GM21529 (cell line): ENCODE data around the gene NOXO1.

Source experiments
- ATAC-seq: cut with Tn5 transposase; IDR thresholded peaks from one replicate; pipeline ENCODE4 v1.9.1; 2021; ENCODE audit not compliant: unreplicated experiment

Gene NOXO1

GRCh38 chr16:1980030-1980769 lies 1.1 kb downstream of the NOXO1 start:
- no peak for ATAC-seq

- no peak for ATAC-seq
These were observed 1.8 kb downstream of the NOXO1 start for GRCh38 chr16:1979271-1980029.

GRCh38 chr16:1978476-1979120 lies 2.7 kb downstream of the NOXO1 start:
- ATAC-seq = no peak

- no peak for ATAC-seq
These were observed 3.4 kb downstream of the NOXO1 start for GRCh38 chr16:1977875-1978268.

GRCh38 chr16:1976951-1977874 lies 4.1 kb downstream of the NOXO1 start:
- no peak for ATAC-seq

- no peak for ATAC-seq
These were observed 5.1 kb downstream of the NOXO1 start for GRCh38 chr16:1976216-1976520.

- ATAC-seq = no peak
These were observed 5.6 kb downstream of the NOXO1 start for GRCh38 chr16:1975432-1976215.

GRCh38 chr16:1974157-1975070 lies 6.9 kb downstream of the NOXO1 start:
- no peak for ATAC-seq

GRCh38 chr16:1973461-1974156 lies 7.7 kb downstream of the NOXO1 start:
- no peak for ATAC-seq

- ATAC-seq = no peak
These were observed 8.8 kb downstream of the NOXO1 start for GRCh38 chr16:1972490-1972877.

GRCh38 chr16:1971796-1972489 lies 9.3 kb downstream of the NOXO1 start, which contains the start of gene TBL3:
Gene TBL3 (plus strand): TSS chr16:1972053. CDS start chr16:1972165, 112 bp downstream.
- ATAC-seq = peak; percentile 76

GRCh38 chr16:1968146-1968953 lies 12.9 kb downstream of the NOXO1 start:
- no peak for ATAC-seq

GRCh38 chr16:1966460-1966859 lies 14.8 kb downstream of the NOXO1 start, which contains the start of gene RNF151:
Gene RNF151 (plus strand): TSS chr16:1966856. CDS start chr16:1966882, 26 bp downstream.
- ATAC-seq = no peak

- no peak for ATAC-seq
These were observed 15.8 kb downstream of the NOXO1 start for GRCh38 chr16:1965396-1966001.

- ATAC-seq = peak; percentile 77
These were observed 16.5 kb downstream of the NOXO1 start, which contains the start of gene RPS2 for GRCh38 chr16:1964506-1965395. Gene RPS2 (minus strand): TSS chr16:1964826. CDS start chr16:1964625, 201 bp downstream.
